Neural crest cell (in vitro differentiated cells): Measurements from ENCODE around the gene NANOS1. TPM values are rescaled to one million over a fixed set of nuclear protein-coding genes. Genes with fewer than 3 reads are reported as not detected.

Experiments used
- DNase-seq: peaks from one replicate; pipeline ENCODE4 v3.0.0; 2021; ENCODE audit warnings: low read depth, mixed read lengths, low spot score
- H3K27ac Mint-ChIP-seq: one replicate; pipeline ENCODE4 v1.8.0; 2021; ENCODE audit warnings: mild to moderate bottlenecking, mixed read lengths; ENCODE audit not compliant: unreplicated experiment
- H3K27me3 Mint-ChIP-seq: 2 replicates; pipeline ENCODE4 v1.8.0; 2021; ENCODE audit warnings: low read depth, mild to moderate bottlenecking, mixed read lengths
- H3K36me3 Mint-ChIP-seq: 2 replicates; pipeline ENCODE4 v1.8.0; 2021; ENCODE audit warnings: low read depth, mild to moderate bottlenecking, mixed read lengths
- H3K4me1 Mint-ChIP-seq: 2 replicates; pipeline ENCODE4 v1.8.0; 2021; ENCODE audit warnings: mixed read lengths
- H3K4me3 Mint-ChIP-seq: one replicate; pipeline ENCODE4 v1.8.0; 2021; ENCODE audit warnings: mild to moderate bottlenecking, mixed read lengths
- H3K9me3 Mint-ChIP-seq: 2 replicates; pipeline ENCODE4 v1.8.0; 2021; ENCODE audit warnings: mixed read lengths
- total RNA-seq: library from RNA; stranded (reverse); gene quantifications from 2 replicates; pipeline ENCODE4 v1.2.1, GENCODE V29; 2021
- TF ChIP-seq, protein P1 (sequence below): fragments of 200-600 bp; sonication (generic); conservative IDR thresholded peaks from 2 replicates; pipeline ENCODE4 v1.5.0; 2021; ENCODE audit warnings: antibody characterized with exemption, mild to moderate bottlenecking

Gene NANOS1
- total RNA-seq, 1 donor from 2014 or later, result 2.8 TPM

DNA sequence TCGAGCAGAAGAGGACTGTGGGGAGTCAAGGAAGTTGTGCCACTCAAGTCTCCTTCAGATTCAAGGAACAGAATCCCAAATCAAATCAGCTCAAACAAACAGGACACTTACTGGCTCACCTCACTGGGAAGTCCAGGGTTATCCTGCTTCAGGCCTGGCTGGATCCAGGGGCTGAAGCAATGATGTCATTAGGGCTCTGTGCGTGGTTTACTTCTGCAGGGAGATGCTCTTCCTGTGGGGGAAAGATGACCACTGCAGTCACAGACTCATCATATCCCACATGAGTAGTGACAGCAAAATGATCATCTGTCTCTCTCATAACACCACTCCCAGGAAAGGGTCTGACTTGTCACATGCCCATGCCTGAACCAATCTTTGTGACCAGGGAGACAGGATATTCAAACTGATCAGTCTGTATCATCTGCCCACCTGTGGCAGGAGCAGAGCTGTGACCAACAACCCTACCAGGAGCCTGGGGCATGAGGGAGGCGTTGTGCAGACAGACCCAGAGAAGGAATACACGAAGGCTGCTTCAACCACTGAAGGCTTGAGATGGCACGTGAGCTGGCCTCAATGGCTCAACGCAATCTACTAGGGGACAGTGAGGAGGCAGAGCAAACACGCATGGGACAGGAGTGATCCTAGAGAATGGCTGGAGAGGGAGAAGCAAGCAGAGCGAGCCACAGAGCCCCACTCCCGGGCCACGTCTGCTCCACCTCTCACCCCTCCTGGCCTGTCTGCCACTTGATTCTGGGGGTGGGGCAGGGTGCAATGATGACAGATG, 27.6 kb upstream of the NANOS1 start:
- no peak for DNase-seq
- peaks cover 5% of the 10 kb centered on the region for H3K27me3 Mint-ChIP-seq
- no peak overlapping the region for H3K27ac Mint-ChIP-seq
- no peaks in the 10 kb centered on the region for H3K9me3 Mint-ChIP-seq
- no peak overlapping the region for H3K4me3 Mint-ChIP-seq
- no peaks in the 10 kb centered on the region for H3K4me1 Mint-ChIP-seq
- TF ChIP-seq, protein P1, sequence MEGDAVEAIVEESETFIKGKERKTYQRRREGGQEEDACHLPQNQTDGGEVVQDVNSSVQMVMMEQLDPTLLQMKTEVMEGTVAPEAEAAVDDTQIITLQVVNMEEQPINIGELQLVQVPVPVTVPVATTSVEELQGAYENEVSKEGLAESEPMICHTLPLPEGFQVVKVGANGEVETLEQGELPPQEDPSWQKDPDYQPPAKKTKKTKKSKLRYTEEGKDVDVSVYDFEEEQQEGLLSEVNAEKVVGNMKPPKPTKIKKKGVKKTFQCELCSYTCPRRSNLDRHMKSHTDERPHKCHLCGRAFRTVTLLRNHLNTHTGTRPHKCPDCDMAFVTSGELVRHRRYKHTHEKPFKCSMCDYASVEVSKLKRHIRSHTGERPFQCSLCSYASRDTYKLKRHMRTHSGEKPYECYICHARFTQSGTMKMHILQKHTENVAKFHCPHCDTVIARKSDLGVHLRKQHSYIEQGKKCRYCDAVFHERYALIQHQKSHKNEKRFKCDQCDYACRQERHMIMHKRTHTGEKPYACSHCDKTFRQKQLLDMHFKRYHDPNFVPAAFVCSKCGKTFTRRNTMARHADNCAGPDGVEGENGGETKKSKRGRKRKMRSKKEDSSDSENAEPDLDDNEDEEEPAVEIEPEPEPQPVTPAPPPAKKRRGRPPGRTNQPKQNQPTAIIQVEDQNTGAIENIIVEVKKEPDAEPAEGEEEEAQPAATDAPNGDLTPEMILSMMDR, result no peak
- H3K36me3 Mint-ChIP-seq, result no peaks in the 10 kb centered on the region

DNA sequence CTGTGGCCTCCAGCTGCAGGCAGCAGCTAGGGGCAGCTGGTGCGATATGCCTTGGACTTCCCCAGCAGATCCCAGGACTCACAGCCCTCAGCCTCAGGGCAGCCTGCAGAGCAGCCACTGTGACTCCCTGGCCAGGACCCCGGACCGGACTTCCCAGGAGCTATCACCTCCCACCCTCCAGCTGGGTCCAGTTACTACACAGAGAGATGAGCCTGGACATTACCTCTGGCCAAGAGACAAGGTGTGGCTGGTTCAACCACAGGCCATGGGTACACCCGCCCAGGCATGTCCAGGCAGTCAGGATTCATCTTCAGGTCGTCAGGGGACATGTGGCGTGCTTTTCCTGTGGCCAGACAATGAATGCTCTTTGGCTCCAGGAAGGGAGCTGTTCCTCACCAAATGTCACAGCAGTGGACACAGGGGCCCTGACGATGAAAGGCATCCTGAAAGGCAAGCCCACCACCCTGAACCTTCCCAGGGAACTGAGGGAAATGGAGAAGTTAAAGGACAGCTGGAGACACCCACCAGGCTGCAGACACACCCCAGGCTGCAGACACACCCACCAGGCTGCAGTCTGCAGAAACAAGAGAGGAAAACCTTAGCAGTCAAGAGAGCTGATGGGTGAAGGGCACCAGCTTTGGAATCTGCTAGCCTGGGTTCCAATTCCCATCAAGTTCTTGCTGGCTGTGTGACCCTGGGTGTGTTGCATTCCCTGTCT, 25.8 kb upstream of the NANOS1 start:
- Mint-ChIP-seq H3K27ac (no peak overlapping the region), H3K4me1 (no peaks in the 10 kb centered on the region), H3K4me3 (no peak overlapping the region), H3K9me3 (no peaks in the 10 kb centered on the region), H3K36me3 (no peaks in the 10 kb centered on the region), H3K27me3 (peaks cover 5% of the 10 kb centered on the region)
- TF ChIP-seq, protein P1, result no peak
- DNase-seq, result no peak

DNA sequence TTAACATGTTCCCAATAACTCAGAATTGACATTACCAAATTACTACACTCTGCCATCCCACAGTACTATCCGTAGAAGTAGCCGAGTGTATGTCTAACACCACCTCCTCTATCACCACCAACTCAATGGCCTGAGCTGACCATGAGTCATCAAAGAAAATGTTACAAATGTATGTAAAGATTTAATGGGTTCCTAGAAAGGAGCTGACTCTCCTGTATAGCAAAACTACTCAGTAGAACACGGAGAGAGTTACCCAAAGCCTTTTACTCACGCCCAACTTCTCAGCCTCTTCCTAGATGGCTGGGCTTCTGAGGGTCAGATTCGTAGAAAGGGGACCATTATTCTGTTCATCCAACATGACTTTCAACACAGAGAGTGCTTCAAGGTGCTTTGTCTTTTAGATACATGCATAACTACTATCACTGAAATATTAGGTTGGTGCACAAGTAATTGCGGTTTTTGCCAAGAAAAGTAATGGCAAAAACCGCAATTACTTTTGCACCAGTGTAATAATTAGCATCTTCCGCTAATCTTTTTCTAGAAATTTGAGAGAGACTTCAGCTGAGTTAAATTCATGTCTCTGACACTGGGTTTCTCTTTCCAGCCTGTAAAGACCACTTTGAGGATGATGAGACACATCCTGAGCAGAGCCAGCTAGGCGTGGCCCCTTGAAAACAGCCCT, 24.0 kb upstream of the NANOS1 start:
- no peak for DNase-seq
- Mint-ChIP-seq H3K27me3 (peaks cover 5% of the 10 kb centered on the region), H3K4me1 (no peaks in the 10 kb centered on the region), H3K9me3 (no peaks in the 10 kb centered on the region), H3K27ac (no peak overlapping the region), H3K4me3 (no peak overlapping the region), H3K36me3 (no peaks in the 10 kb centered on the region)
- TF ChIP-seq, protein P1, result no peak

DNA sequence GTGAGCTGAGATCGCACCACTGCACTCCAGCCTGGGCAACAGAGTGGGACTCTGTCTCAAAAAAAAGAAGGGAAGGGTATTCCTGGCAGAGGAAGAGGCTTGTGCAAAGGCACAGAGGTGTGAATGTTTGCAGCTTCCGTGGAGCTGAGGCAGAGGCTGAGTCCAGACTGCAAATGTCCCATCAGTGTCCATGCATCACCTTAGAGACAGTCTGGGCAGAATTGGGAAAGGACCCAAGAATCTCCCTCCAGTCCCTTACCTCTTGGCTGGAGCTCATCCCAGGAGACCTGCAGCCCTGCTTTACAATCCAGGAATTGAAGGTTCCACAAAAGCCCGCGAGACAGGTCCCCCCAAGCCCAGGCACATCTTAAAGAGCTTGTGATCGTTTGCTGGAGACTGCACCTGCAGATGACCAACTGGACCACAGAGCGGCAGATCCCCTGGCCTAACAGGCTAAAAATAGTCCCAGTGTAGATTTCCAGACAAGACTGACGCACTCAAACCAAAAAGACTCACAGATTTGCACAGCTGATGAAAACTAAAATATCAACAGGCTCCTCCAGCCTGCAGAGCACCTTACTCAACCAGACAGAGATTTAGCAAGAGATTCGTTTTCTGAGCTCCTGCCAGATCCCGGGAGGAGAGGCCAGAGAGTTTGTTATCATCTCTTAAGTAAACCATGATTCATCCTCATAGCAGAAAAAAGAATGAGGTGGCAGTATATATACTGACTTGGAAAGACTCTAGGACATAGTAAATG, 22.9 kb upstream of the NANOS1 start:
- H3K4me1 Mint-ChIP-seq, result no peaks in the 10 kb centered on the region

More for the DNA sequence above, 22.9 kb upstream of the NANOS1 start:
- no peaks in the 10 kb centered on the region for H3K9me3 Mint-ChIP-seq
- H3K4me3 Mint-ChIP-seq, result no peak overlapping the region
- no peaks in the 10 kb centered on the region for H3K36me3 Mint-ChIP-seq
- peaks cover 5% of the 10 kb centered on the region for H3K27me3 Mint-ChIP-seq
- TF ChIP-seq, protein P1, result no peak
- H3K27ac Mint-ChIP-seq, result no peak overlapping the region
- no peak for DNase-seq
